Loucy (cell line): ENCODE data around the gene RBM33.

Experiments
- H2AFZ ChIP-seq: fragments of 200-600 bp; sonication (generic); 2 replicates; pipeline ENCODE4 v1.6.0; 2016; ENCODE audit warnings: antibody characterized with exemption, mild to moderate bottlenecking, low read length, moderate library complexity
- H3F3A ChIP-seq: fragments of 200-600 bp; 2 replicates; pipeline ENCODE4 v1.6.0; 2016; ENCODE audit warnings: antibody characterized with exemption, low read depth, mild to moderate bottlenecking
- H3K27me3 ChIP-seq: fragments of 200-600 bp; sonication (generic); 2 replicates; pipeline ENCODE4 v1.6.1; 2014; ENCODE audit warnings: low read length, mild to moderate bottlenecking; ENCODE audit not compliant: insufficient read depth, poor library complexity, severe bottlenecking
- H3K36me3 ChIP-seq: fragments of 200-600 bp; sonication (generic); 2 replicates; pipeline ENCODE4 v1.6.1; 2016; ENCODE audit warnings: low read length; ENCODE audit not compliant: insufficient read depth
- H3K4me1 ChIP-seq: fragments of 200-600 bp; sonication (generic); 2 replicates; pipeline ENCODE4 v1.5.1; 2014; ENCODE audit warnings: low read length, mild to moderate bottlenecking; ENCODE audit not compliant: insufficient read depth, poor library complexity, severe bottlenecking
- H3K4me2 ChIP-seq: fragments of 200-600 bp; sonication (generic); 2 replicates; pipeline ENCODE4 v1.6.0; 2014; ENCODE audit warnings: antibody characterized with exemption, low read length, low read depth, mild to moderate bottlenecking; ENCODE audit not compliant: poor library complexity, severe bottlenecking
- H3K4me3 ChIP-seq: fragments of 200-600 bp; sonication (generic); 2 replicates; pipeline ENCODE4 v1.5.1; 2014; ENCODE audit warnings: low read length, mild to moderate bottlenecking, mixed read lengths; ENCODE audit not compliant: poor library complexity, severe bottlenecking
- H3K79me2 ChIP-seq: fragments of 200-600 bp; sonication (generic); 2 replicates; pipeline ENCODE4 v1.6.1; 2014; ENCODE audit warnings: low read length; ENCODE audit not compliant: insufficient read depth
- H3K9ac ChIP-seq: fragments of 200-600 bp; sonication (generic); 2 replicates; pipeline ENCODE4 v1.6.0; 2014; ENCODE audit warnings: mild to moderate bottlenecking, low read depth, low read length, moderate library complexity; ENCODE audit not compliant: poor library complexity, severe bottlenecking
- H3K9me2 ChIP-seq: fragments of 200-600 bp; sonication (generic); replicated peaks from 2 replicates; pipeline ENCODE4 v1.6.1; 2016; ENCODE audit warnings: low read depth, low read length, mixed read lengths
- H3K9me3 ChIP-seq: fragments of 200-600 bp; sonication (generic); 2 replicates; pipeline ENCODE4 v1.6.1; 2014; ENCODE audit warnings: mild to moderate bottlenecking, antibody characterized with exemption, low read length, low read depth; ENCODE audit not compliant: insufficient read depth
- H4K20me1 ChIP-seq: fragments of 200-600 bp; sonication (generic); 2 replicates; pipeline ENCODE4 v1.6.0; 2014; ENCODE audit warnings: antibody characterized with exemption, low read length, mild to moderate bottlenecking; ENCODE audit not compliant: insufficient read depth, poor library complexity, severe bottlenecking
- CTCF ChIP-seq: fragments of 200-600 bp; sonication (generic); conservative IDR thresholded peaks from 2 replicates; pipeline ENCODE4 v1.5.1; 2014; ENCODE audit warnings: mild to moderate bottlenecking, antibody characterized with exemption, low read length
- EZH2phosphoT487 ChIP-seq: fragments of 200-600 bp; IDR thresholded peaks from 2 replicates; pipeline ENCODE4 v1.6.1; 2018; ENCODE audit warnings: antibody characterized with exemption, mild to moderate bottlenecking, moderate library complexity, borderline replicate concordance

Gene RBM33

GRCh38 chr7:155763122-155763521 lies 118.7 kb downstream of the RBM33 start:
- H3K79me2 ChIP-seq: peaks cover 66% of the 10 kb centered on the region

GRCh38 chr7:155763691-155764437 lies 119.4 kb downstream of the RBM33 start:
- Histone ChIP-seq H2AFZ (0 out of 2 replicates have a peak overlapping the region, but pooled peaks have one; percentile 11), H3K79me2 (peaks cover 60% of the 10 kb centered on the region), H4K20me1 (no peaks in the 10 kb centered on the region), H3K9me2 (no peaks in the 10 kb centered on the region), H3K36me3 (peaks cover 51% of the 10 kb centered on the region), H3F3A (peaks cover 34% of the 10 kb centered on the region), H3K4me1 (peaks cover 73% of the 10 kb centered on the region), H3K9me3 (no peaks in the 10 kb centered on the region), H3K4me2 (peak overlapping the region; percentile 88), H3K27me3 (no peaks in the 10 kb centered on the region), H3K4me3 (peak overlapping the region; percentile 70), H3K9ac (peak overlapping the region; percentile 86)
- TF ChIP-seq CTCF: no peak
- no peak for TF ChIP-seq EZH2phosphoT487

More at GRCh38 chr7:155763122-155763521, 118.7 kb downstream of the RBM33 start:
- peaks cover 54% of the 10 kb centered on the region for H3K36me3 ChIP-seq
- peaks cover 34% of the 10 kb centered on the region for H3F3A ChIP-seq
- H3K4me1 ChIP-seq: peaks cover 72% of the 10 kb centered on the region
- H3K27me3 ChIP-seq: no peaks in the 10 kb centered on the region
- H3K9me2 ChIP-seq: no peaks in the 10 kb centered on the region
- no peak overlapping the region for H2AFZ ChIP-seq
- H3K9me3 ChIP-seq: no peaks in the 10 kb centered on the region
- no peaks in the 10 kb centered on the region for H4K20me1 ChIP-seq
- H3K4me2 ChIP-seq: peak overlapping the region; percentile 88
- TF ChIP-seq EZH2phosphoT487 (no peak), CTCF (no peak)
- peak overlapping the region; percentile 70 for H3K4me3 ChIP-seq
- peak overlapping the region; percentile 86 for H3K9ac ChIP-seq

GRCh38 chr7:155764438-155764793 lies 120.0 kb downstream of the RBM33 start:
- Histone ChIP-seq H3F3A (peaks cover 34% of the 10 kb centered on the region), H2AFZ (0 out of 2 replicates have a peak overlapping the region, but pooled peaks have one; percentile 11), H3K4me2 (peak overlapping the region; percentile 88), H4K20me1 (no peaks in the 10 kb centered on the region), H3K27me3 (no peaks in the 10 kb centered on the region), H3K79me2 (peaks cover 59% of the 10 kb centered on the region), H3K4me3 (peak overlapping the region; percentile 70), H3K9me2 (no peaks in the 10 kb centered on the region), H3K4me1 (peaks cover 73% of the 10 kb centered on the region), H3K36me3 (peaks cover 54% of the 10 kb centered on the region), H3K9ac (peak overlapping the region; percentile 86), H3K9me3 (no peaks in the 10 kb centered on the region)
- TF ChIP-seq CTCF: 0 out of 2 replicates have a peak, but pooled peaks have one; percentile 22
- no peak for TF ChIP-seq EZH2phosphoT487
